Tibial artery (tissue), 4 donors: ENCODE results near the gene ADAM22.

Experiments used
- DNase-seq, 2 donors: peaks; one replicate each; pipeline ENCODE4 v3.0.0-alpha.2; 2019
- H3K27ac ChIP-seq, 2 donors: fragments of 200-600 bp; sonication (generic) in 1 of 2; 1 replicate in 1 of 2; 2 replicates in 1 of 2; pipeline ENCODE4 v1.5.1; 2018 to 2019; ENCODE audit warnings: mild to moderate bottlenecking in 1 of 2
- H3K27me3 ChIP-seq, 2 donors: fragments of 200-600 bp; sonication (generic) in 1 of 2; one replicate each; pipeline versions ENCODE4 v1.5.1 to v1.6.0; 2016 to 2019
- H3K36me3 ChIP-seq, 3 donors: fragments of 200-600 bp; sonication (generic) in 2 of 3; one replicate each; pipeline ENCODE4 v1.5.1; 2016 to 2019; ENCODE audit warnings: mild to moderate bottlenecking in 2 of 3
- H3K4me1 ChIP-seq, 4 donors: fragments of 200-600 bp; sonication (generic) in 2 of 4; 1 replicate in 3 of 4; 2 replicates in 1 of 4; pipeline ENCODE4 v1.5.1; 2016 to 2019
- H3K4me3 ChIP-seq, 2 donors: fragments of 200-600 bp; sonication (generic) in 1 of 2; 1 replicate in 1 of 2; 2 replicates in 1 of 2; pipeline ENCODE4 v1.5.1; 2018 to 2019; ENCODE audit warnings: mild to moderate bottlenecking in 2 of 2
- H3K9me3 ChIP-seq, 3 donors: fragments of 200-600 bp; sonication (generic) in 1 of 3; one replicate each; pipeline ENCODE4 v1.5.1; 2016 to 2019
- intact Hi-C: fragments of 100-400 bp; cut with DNase I; formaldehyde crosslinking; loops from one replicate; pipeline ENCODE4 v1.15.0; 2023; ENCODE audit warnings: low total_unique reads
- TF ChIP-seq, protein P1 (sequence below), 2 experiments: fragments of 200-600 bp in 1 of 2; fragments of 450-650 bp in 1 of 2; IDR thresholded peaks; one replicate each; pipeline ENCODE4 v1.5.1; 2017 to 2019; ENCODE audit warnings: antibody characterized with exemption in 2 of 2, mild to moderate bottlenecking in 1 of 2, moderate library complexity in 1 of 2

Gene ADAM22

DNA sequence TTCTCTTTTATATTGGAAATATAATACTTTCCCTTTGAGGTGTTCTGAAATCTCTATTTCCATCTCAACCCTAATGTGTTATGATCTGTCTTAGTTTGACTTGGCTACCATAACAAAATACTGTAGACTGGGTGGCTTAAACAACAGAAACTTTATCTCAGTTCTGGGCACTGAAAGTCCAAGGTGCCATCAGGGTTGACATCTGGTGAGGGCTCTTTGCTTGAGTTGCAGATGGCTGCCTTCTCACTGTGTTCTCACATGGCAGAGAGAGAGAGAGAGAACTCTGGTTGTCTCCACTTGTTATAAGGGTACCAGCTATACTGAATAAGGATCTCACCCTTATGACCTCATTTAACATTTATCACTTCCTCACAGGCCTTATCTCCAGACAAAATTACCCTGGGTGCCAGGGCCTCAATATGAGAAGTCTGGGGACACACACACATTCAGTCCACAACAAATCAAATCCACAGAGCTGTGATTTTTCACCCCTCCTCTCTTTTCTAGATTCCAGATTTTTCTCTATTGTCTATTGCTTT, 181.3 kb downstream of the ADAM22 start:
- intact Hi-C loops: no loop called here
- Histone ChIP-seq H3K4me1 (no peaks in the 10 kb centered on the region), H3K4me3 (no peak overlapping the region), H3K27ac (no peak overlapping the region), H3K9me3 (no peaks in the 10 kb centered on the region), H3K36me3 (no peaks in the 10 kb centered on the region), H3K27me3 (no peaks in the 10 kb centered on the region)
- TF ChIP-seq, protein P1, sequence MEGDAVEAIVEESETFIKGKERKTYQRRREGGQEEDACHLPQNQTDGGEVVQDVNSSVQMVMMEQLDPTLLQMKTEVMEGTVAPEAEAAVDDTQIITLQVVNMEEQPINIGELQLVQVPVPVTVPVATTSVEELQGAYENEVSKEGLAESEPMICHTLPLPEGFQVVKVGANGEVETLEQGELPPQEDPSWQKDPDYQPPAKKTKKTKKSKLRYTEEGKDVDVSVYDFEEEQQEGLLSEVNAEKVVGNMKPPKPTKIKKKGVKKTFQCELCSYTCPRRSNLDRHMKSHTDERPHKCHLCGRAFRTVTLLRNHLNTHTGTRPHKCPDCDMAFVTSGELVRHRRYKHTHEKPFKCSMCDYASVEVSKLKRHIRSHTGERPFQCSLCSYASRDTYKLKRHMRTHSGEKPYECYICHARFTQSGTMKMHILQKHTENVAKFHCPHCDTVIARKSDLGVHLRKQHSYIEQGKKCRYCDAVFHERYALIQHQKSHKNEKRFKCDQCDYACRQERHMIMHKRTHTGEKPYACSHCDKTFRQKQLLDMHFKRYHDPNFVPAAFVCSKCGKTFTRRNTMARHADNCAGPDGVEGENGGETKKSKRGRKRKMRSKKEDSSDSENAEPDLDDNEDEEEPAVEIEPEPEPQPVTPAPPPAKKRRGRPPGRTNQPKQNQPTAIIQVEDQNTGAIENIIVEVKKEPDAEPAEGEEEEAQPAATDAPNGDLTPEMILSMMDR (IDR thresholded peaks at IDR 0.05): no peak
- no peak for DNase-seq

DNA sequence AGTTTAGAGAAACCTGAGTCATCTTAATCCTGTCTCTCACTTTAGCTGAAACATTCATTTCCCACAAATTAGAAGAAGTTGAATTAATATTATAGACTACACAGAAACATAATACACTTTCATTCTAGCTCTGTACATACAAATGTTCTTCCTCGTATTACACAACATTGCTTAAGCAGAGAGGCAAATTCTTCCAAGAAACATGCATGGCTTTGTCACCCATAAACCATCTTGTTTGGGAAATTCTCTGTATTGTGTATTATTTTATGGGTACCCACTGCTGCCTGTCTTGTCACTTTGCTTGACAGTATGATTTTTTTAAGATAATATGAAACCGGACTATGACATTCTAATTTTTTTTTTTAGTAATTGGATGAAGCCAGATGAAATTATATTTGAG, 181.8 kb downstream of the ADAM22 start:
- no peak overlapping the region for H3K4me3 ChIP-seq
- no peaks in the 10 kb centered on the region for H3K4me1 ChIP-seq
- no peak overlapping the region for H3K27ac ChIP-seq
- H3K9me3 ChIP-seq: no peaks in the 10 kb centered on the region
- intact Hi-C loops: no loop called here
- H3K36me3 ChIP-seq: no peaks in the 10 kb centered on the region
- TF ChIP-seq, protein P1 (IDR thresholded peaks at IDR 0.05): no peak
- DNase-seq: no peak
- no peaks in the 10 kb centered on the region for H3K27me3 ChIP-seq

DNA sequence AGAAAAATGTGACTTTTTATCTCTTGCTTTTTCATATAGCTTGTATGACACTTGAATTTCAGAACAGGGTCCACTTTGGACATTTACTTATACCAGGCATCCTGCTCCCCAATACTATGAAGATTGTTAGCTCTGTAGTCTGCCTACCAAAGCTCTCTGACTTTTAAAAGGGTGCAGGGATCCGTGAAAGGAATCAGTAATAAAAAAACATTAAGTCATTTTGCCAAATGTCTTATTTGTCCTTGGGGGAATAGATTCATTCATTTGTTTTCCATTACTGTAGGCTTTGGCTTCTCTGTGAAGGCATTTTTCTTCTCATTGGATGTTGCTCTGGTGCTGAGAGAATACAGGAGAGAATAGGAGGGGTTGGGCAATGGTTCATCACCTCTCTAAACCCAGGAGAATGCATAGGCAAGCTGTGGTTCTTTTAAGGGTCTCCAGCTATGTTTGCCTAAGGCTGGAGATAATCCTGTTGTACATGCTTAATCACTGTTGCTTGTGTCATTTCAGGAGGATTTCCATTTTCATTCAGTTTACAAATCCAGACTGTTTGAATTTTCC, 182.3 kb downstream of the ADAM22 start:
- TF ChIP-seq, protein P1 (IDR thresholded peaks at IDR 0.05): no peak
- no peak overlapping the region for H3K27ac ChIP-seq
- intact Hi-C loops: no loop called here

DNA sequence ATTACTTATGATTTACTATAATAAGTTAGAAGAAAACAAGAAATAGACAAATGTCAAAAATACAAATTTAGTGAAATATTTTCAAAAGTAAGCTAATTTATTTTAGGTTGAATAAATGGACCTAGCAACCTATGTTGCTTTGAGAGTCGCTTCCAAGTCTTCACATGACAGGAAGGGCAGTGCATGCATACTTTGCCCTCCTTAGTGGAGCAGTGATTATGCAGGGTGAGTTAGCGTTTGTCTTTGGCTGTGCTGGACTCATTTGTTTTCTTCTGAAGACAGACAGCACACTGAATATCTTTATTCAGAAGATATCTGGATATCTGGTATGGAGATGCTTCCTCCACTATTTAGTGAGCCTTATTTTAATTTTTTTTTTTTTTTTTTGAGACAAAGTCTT, 183.3 kb downstream of the ADAM22 start:
- TF ChIP-seq, protein P1 (IDR thresholded peaks at IDR 0.05): no peak
- Histone ChIP-seq H3K9me3 (no peaks in the 10 kb centered on the region), H3K27me3 (no peaks in the 10 kb centered on the region), H3K4me1 (no peaks in the 10 kb centered on the region), H3K27ac (no peak overlapping the region), H3K4me3 (no peak overlapping the region), H3K36me3 (no peaks in the 10 kb centered on the region)
- no peak for DNase-seq
- intact Hi-C loops: no loop called here

More for the DNA sequence above, 182.3 kb downstream of the ADAM22 start:
- DNase-seq: no peak
- Histone ChIP-seq H3K4me3 (no peak overlapping the region), H3K9me3 (no peaks in the 10 kb centered on the region), H3K27me3 (no peaks in the 10 kb centered on the region), H3K4me1 (no peaks in the 10 kb centered on the region), H3K36me3 (no peaks in the 10 kb centered on the region)

DNA sequence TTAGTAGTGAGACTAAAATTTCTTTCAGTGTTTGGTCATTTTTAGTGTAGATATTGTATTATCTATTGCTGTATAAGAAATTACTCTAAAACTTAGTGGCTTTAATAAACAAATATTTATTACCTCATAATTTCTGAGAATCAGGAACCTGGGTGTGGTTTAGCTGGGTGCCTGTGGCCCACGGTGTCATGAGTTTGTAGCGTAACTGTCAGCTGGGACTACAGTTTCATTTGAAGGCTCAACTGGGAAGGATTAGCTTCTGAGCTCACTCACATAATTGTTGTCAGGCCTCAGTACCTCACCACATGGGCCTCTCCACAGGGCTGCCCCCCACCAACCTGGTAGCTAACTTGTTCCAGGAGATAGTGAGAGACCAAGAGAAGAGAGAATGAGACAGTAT, 187.3 kb downstream of the ADAM22 start:
- TF ChIP-seq, protein P1 (IDR thresholded peaks at IDR 0.05): no peak
- Histone ChIP-seq H3K4me1 (no peaks in the 10 kb centered on the region), H3K27me3 (no peaks in the 10 kb centered on the region), H3K9me3 (no peaks in the 10 kb centered on the region), H3K27ac (no peak overlapping the region), H3K4me3 (no peak overlapping the region), H3K36me3 (no peaks in the 10 kb centered on the region)
- intact Hi-C loops: no loop called here
- no peak for DNase-seq
